ENCODE measurements around the gene BANF2. TPM values are rescaled to one million over a fixed set of nuclear protein-coding genes. Genes with fewer than 3 reads are reported as not detected.

BANF2 gene
- total RNA-seq, 1 experiment from 2014 or later = not detected

- Histone ChIP-seq H3K36me3 (ENCODE audit: control insufficient read depth in 1 of 2, insufficient read depth in 2 of 2, low read length in 2 of 2) (peaks cover 15 to 16% of the 10 kb centered on the region in 2 experiments; a peak in 2 of 4 replicates), H3K4me1 (ENCODE audit: control insufficient read depth in 1 of 2, insufficient read depth in 2 of 2, low read length in 2 of 2) (peaks cover 24 to 33% of the 10 kb centered on the region in 2 experiments), H3K27ac (ENCODE audit: low read depth, low read length) (peak overlapping the region; percentile 91), H3K9me2 (ENCODE audit: insufficient read depth) (no peaks in the 10 kb centered on the region), H3K9ac (ENCODE audit: low read length) (peak overlapping the region; percentile 78), H3K9me3 (ENCODE audit: control insufficient read depth in 1 of 2, insufficient read depth in 1 of 2, low read depth in 1 of 2, low read length in 2 of 2) (no peaks in the 10 kb centered on the region), H3K27me3 (ENCODE audit: insufficient read depth, low read length) (peaks cover 12% of the 10 kb centered on the region; the same call in 1 of the 2 replicates), H2AFZ (ENCODE audit: low read depth, low read length, poor library complexity, severe bottlenecking) (no peak overlapping the region), H3K4me2 (ENCODE audit: low read length) (peak overlapping the region; percentile 94), H4K20me1 (ENCODE audit: insufficient read depth) (no peaks in the 10 kb centered on the region), H3K79me2 (ENCODE audit: insufficient read depth, low read length) (peaks cover 55% of the 10 kb centered on the region), H3K4me3 (replicated peaks in 1 of 2; ENCODE audit: low read depth in 1 of 2, low read length in 2 of 2) (peak overlapping the region; percentile 78 to 82)
- no peak for TF ChIP-seq EZH2phosphoT487 (IDR thresholded peaks at IDR 0.05; ENCODE audit: borderline replicate concordance)
- TF ChIP-seq CBX3 (IDR thresholded peaks at IDR 0.05; ENCODE audit: low read depth) = no peak
- no peak for TF ChIP-seq CEBPB (IDR thresholded peaks at IDR 0.05; ENCODE audit: low read depth)
- no peak for TF ChIP-seq ZBTB33 (IDR thresholded peaks at IDR 0.05; ENCODE audit: extremely low read depth, insufficient replicate concordance, low read length)
- TF ChIP-seq YY1 (IDR thresholded peaks at IDR 0.05; ENCODE audit: extremely low read depth, insufficient replicate concordance, low read depth, low read length) = no peak
- peak; percentile 45; the same call in 1 of the 2 replicates for TF ChIP-seq POLR2AphosphoS5 (IDR thresholded peaks at IDR 0.05; ENCODE audit: low read depth, low read length)
- no peak for TF ChIP-seq SRF (IDR thresholded peaks at IDR 0.05; ENCODE audit: low read depth)
- TF ChIP-seq, protein P1, sequence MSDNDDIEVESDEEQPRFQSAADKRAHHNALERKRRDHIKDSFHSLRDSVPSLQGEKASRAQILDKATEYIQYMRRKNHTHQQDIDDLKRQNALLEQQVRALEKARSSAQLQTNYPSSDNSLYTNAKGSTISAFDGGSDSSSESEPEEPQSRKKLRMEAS (IDR thresholded peaks at IDR 0.05) = peak; percentile 39; the same call in 1 of the 2 replicates
- no peak; the same call in 1 of the 2 replicates for TF ChIP-seq RAD21 (IDR thresholded peaks at IDR 0.05; ENCODE audit: low read depth)
- TF ChIP-seq ZFX (IDR thresholded peaks at IDR 0.05) = no peak
- TF ChIP-seq CTCF (IDR thresholded peaks at IDR 0.05 in 2 of 3, conservative IDR thresholded peaks at IDR 0.05 in 1 of 3; ENCODE audit: borderline replicate concordance in 1 of 3, insufficient read depth in 1 of 3, low read depth in 2 of 3, low read length in 2 of 3) = no peak
- TF ChIP-seq JUND (IDR thresholded peaks at IDR 0.05) = no peak
- TF ChIP-seq TCF7L2 (IDR thresholded peaks at IDR 0.05; ENCODE audit: borderline replicate concordance, extremely low read depth, insufficient read depth, insufficient read length) = peak; percentile 11
- no peak for TF ChIP-seq EGR1 (IDR thresholded peaks at IDR 0.05; ENCODE audit: low read depth)
- no peak for TF ChIP-seq ELF1 (IDR thresholded peaks at IDR 0.05; ENCODE audit: borderline replicate concordance, low read depth)
- TSS peak; percentile 70 for BruUV-seq (replicated peaks)
- intact Hi-C loops (cut with micrococcal nuclease) = loop anchor here (2.0 kb wide), 1 partner anchor 259 kb away; no protein-coding TSS in a partner anchor
- CTCF ChIA-PET = interaction anchor here (1.0 kb wide), 1 partner anchor 259 kb away, joined by 6 read pairs; no protein-coding TSS in a partner anchor
- DNase-seq (ENCODE audit: low read depth, low spot score) (no peak), ATAC-seq (no peak)
- POLR2A ChIA-PET = interaction anchor here (1.0 to 1.3 kb wide), 2 partner anchors 194 to 218 kb away, joined by 3 to 4 read pairs; no protein-coding TSS in a partner anchor
- RAD21 ChIA-PET (ENCODE audit: low non-redundant PET in 1 of 2, low total read pairs in 2 of 2, uncharacterized antibody in 2 of 2, unreplicated experiment in 2 of 2) = no interaction called here
Observed at GRCh38 chr20:17679941-17680835, 19.6 kb upstream of the BANF2 start.

Measured in HCT116 (cell line).